Activated CD4-positive, alpha-beta T cell treated with anti-CD3 and anti-CD28 coated beads, Interleukin-2, amount 50 U/mL, for 48 hours (primary cell): Measurements from ENCODE around the gene TSR3.
A peak's percentile ranks its signal among the peaks of the same experiment; 100 is the strongest.

ENCODE experiments used
- DNase-seq, 2 experiments: peaks; one replicate each; pipeline ENCODE4 v3.0.0-alpha.2; 2020

The TSR3 gene

GRCh38 chr16:1350691-1351090, 987 bp downstream of the TSR3 start:
- no peak for DNase-seq

GRCh38 chr16:1349951-1350350, 1.7 kb downstream of the TSR3 start:
- DNase-seq: no peak

GRCh38 chr16:1349351-1349750, 2.3 kb downstream of the TSR3 start:
- DNase-seq: no peak

GRCh38 chr16:1348926-1349325, 2.8 kb downstream of the TSR3 start:
- DNase-seq: no peak

GRCh38 chr16:1348441-1348840, 3.2 kb downstream of the TSR3 start:
- no peak for DNase-seq

GRCh38 chr16:1347962-1348361, 3.7 kb downstream of the TSR3 start:
- no peak for DNase-seq

- no peak for DNase-seq
Measured at GRCh38 chr16:1347286-1347855, 4.3 kb downstream of the TSR3 start.

GRCh38 chr16:1346422-1347285, 5.0 kb downstream of the TSR3 start:
- DNase-seq: no peak

- DNase-seq: no peak
Measured at GRCh38 chr16:1345651-1346421, 5.8 kb downstream of the TSR3 start.

GRCh38 chr16:1345087-1345486, 6.6 kb downstream of the TSR3 start:
- no peak for DNase-seq

- DNase-seq: no peak
Measured at GRCh38 chr16:1344499-1344898, 7.2 kb downstream of the TSR3 start.

- DNase-seq: no peak
Measured at GRCh38 chr16:1343428-1344242, 8.0 kb downstream of the TSR3 start.

- peak; percentile 91 to 92 for DNase-seq
Measured at GRCh38 chr16:1342526-1343427, 8.9 kb downstream of the TSR3 start.

GRCh38 chr16:1341495-1342420, 9.9 kb downstream of the TSR3 start:
- DNase-seq: no peak

- DNase-seq: no peak
Measured at GRCh38 chr16:1340730-1341494, 10.8 kb downstream of the TSR3 start.

- DNase-seq: no peak
Measured at GRCh38 chr16:1338855-1339675, 12.6 kb downstream of the TSR3 start.

GRCh38 chr16:1338119-1338730, 13.5 kb downstream of the TSR3 start:
- peak in 1 of 2 experiments; percentile 34 for DNase-seq

GRCh38 chr16:1337486-1337885, 14.2 kb downstream of the TSR3 start:
- no peak for DNase-seq
